ENCODE data around the gene DDX10. TPM values are rescaled to one million over a fixed set of nuclear protein-coding genes. Genes with fewer than 3 reads are reported as not detected.

Gene DDX10
- total and polyA plus RNA-seq, 9 of the 15 experiments (the other 6 are each of a cell fraction or from before 2014, with no cell fraction given), result 33.9 to 94.6 (median 50.7) TPM

GRCh38 chr11:108963118-108963517 is 298.2 kb downstream of the DDX10 start (continued):
- no peak for TF ChIP-seq ID3 (CRISPR knock-in tag; IDR thresholded peaks at IDR 0.05)
- TF ChIP-seq ID3 (tag; IDR thresholded peaks at IDR 0.05), result no peak

GRCh38 chr11:108965306-108966001 is 300.6 kb downstream of the DDX10 start:
- Histone ChIP-seq H3K9me3 (replicated peaks; ENCODE audit: control insufficient read depth, insufficient read depth, low read depth, low read length) (no peaks in the 10 kb centered on the region), H2AFZ (ENCODE audit: low read depth, low read length) (no peak overlapping the region), H3K27me3 (ENCODE audit: control insufficient read depth in 2 of 2, insufficient read depth in 2 of 2, low read length in 2 of 2) (peaks cover 7 to 23% of the 10 kb centered on the region in 2 experiments; a peak in 3 of 5 replicates), H3K4me1 (replicated peaks in 1 of 2; ENCODE audit: control insufficient read depth in 2 of 2, insufficient read depth in 2 of 2, low read length in 2 of 2) (no peaks in the 10 kb centered on the region), H3K4me3 (no peak overlapping the region), H3K4me2 (ENCODE audit: insufficient read depth, low read length) (no peak overlapping the region), H3K9ac (ENCODE audit: insufficient read depth in 1 of 2, low read depth in 2 of 2, low read length in 2 of 2) (no peak overlapping the region), H3K27ac (ENCODE audit: extremely low read depth, low read depth, low read length) (no peak overlapping the region), H3K9me1 (ENCODE audit: control insufficient read depth, insufficient read depth, low read length) (no peaks in the 10 kb centered on the region), H3K36me3 (ENCODE audit: control insufficient read depth, insufficient read depth, low read length) (no peaks in the 10 kb centered on the region), H4K20me1 (replicated peaks; ENCODE audit: control insufficient read depth, insufficient read depth, low read length) (no peaks in the 10 kb centered on the region; the same call in 1 of the 2 replicates), H3K79me2 (ENCODE audit: control insufficient read depth, insufficient read depth, low read length) (no peaks in the 10 kb centered on the region)
- FAIRE-seq (no peak), DNase-seq (ENCODE audit: extremely low read depth in 1 of 4, low spot score in 3 of 4) (no peak), ATAC-seq (peak; percentile 29; the same call in 2 of the 3 replicates)
- WGBS (ENCODE audit: insufficient coverage, low coverage, missing lambda C conversion rate), result 0% methylated on average over 10 of the region's 10 CpGs
- intact Hi-C loops (cut with micrococcal nuclease) (no loop called here), in situ Hi-C loops (cut with MboI) (no loop called here)
- no TSS peak for BruUV-seq (replicated peaks)
- POLR2A ChIA-PET, result interaction anchor here (1.0 kb wide), 1 partner anchor 8 kb away, joined by 3 read pairs; no protein-coding TSS in a partner anchor
- CTCF ChIA-PET (ENCODE audit: low intra/inter-chr PET ratio), result no interaction called here
- TF ChIP-seq SLC30A9 (CRISPR knock-in tag; IDR thresholded peaks at IDR 0.05), result no peak
- TF ChIP-seq SREBF1 (IDR thresholded peaks at IDR 0.05; ENCODE audit: borderline replicate concordance, low read depth, low read length), result no peak
- no peak for TF ChIP-seq CGGBP1 (CRISPR knock-in tag; IDR thresholded peaks at IDR 0.05)
- TF ChIP-seq TSHZ1 (CRISPR knock-in tag; IDR thresholded peaks at IDR 0.05), result no peak
- no peak for TF ChIP-seq NR2C1 (IDR thresholded peaks at IDR 0.05)
- no peak for TF ChIP-seq NR2C1 (tag; IDR thresholded peaks at IDR 0.05)
- TF ChIP-seq ZNF780A (CRISPR knock-in tag; IDR thresholded peaks at IDR 0.05), result no peak
- no peak for TF ChIP-seq SMARCA5 (IDR thresholded peaks at IDR 0.05)
- TF ChIP-seq ELF1 (tag; IDR thresholded peaks at IDR 0.05), result no peak
- no peak for TF ChIP-seq JUN (IDR thresholded peaks at IDR 0.05; ENCODE audit: borderline replicate concordance, low read depth, low read length)
- TF ChIP-seq JUN (CRISPR knock-in tag; IDR thresholded peaks at IDR 0.05; ENCODE audit: borderline replicate concordance), result no peak
- no peak for TF ChIP-seq CXXC5 (CRISPR knock-in tag; IDR thresholded peaks at IDR 0.05)
- no peak for TF ChIP-seq ID3 (CRISPR knock-in tag; IDR thresholded peaks at IDR 0.05)
- TF ChIP-seq ID3 (tag; IDR thresholded peaks at IDR 0.05), result no peak
- no peak for TF ChIP-seq GTF2E2 (tag; IDR thresholded peaks at IDR 0.05)
- no peak for TF ChIP-seq MEF2A (IDR thresholded peaks at IDR 0.05; ENCODE audit: control insufficient read depth, low read depth, low read length)
- TF ChIP-seq ZNF253 (CRISPR knock-in tag; conservative IDR thresholded peaks at IDR 0.05), result no peak
